Small intestine (tissue), 7 donors: ENCODE data around the gene RPS6KA3. TPM values are rescaled to one million over a fixed set of nuclear protein-coding genes. Genes with fewer than 3 reads are reported as not detected.

Source experiments
- DNase-seq, 2 donors: peaks; one replicate each; pipeline versions ENCODE4 v3.0.0 to v3.0.0-alpha.2; 2013
- FAIRE-seq: peaks from 2 replicates; lab custom pipeline; 2012; peaks lifted over from hg19 to GRCh38; lab: Jason Lieb, UNC
- H3K27ac ChIP-seq, 3 donors: one replicate each; pipeline ENCODE4 v1.5.1; 2013; ENCODE audit warnings: low read length in 2 of 3, mild to moderate bottlenecking in 2 of 3, control low read depth in 1 of 3, inconsistent platforms in 1 of 3, low read depth in 1 of 3, moderate library complexity in 1 of 3
- H3K27me3 ChIP-seq, 3 donors: one replicate each; pipeline ENCODE4 v1.6.1; 2013; ENCODE audit warnings: low read length in 3 of 3, inconsistent platforms in 1 of 3; ENCODE audit not compliant: control insufficient read depth in 3 of 3, insufficient read depth in 3 of 3
- H3K36me3 ChIP-seq, 3 donors: one replicate each; pipeline ENCODE4 v1.6.1; 2013; ENCODE audit warnings: low read length in 3 of 3, inconsistent platforms in 1 of 3, low read depth in 1 of 3, mild to moderate bottlenecking in 1 of 3, moderate library complexity in 1 of 3; ENCODE audit not compliant: control insufficient read depth in 3 of 3, insufficient read depth in 2 of 3
- H3K4me1 ChIP-seq, 3 donors: one replicate each; pipeline ENCODE4 v1.6.1; 2013; ENCODE audit warnings: low read length in 2 of 3, inconsistent platforms in 1 of 3, low read depth in 1 of 3, mild to moderate bottlenecking in 1 of 3, moderate library complexity in 1 of 3; ENCODE audit not compliant: control insufficient read depth in 3 of 3, insufficient read depth in 2 of 3
- H3K4me3 ChIP-seq, 3 donors: one replicate each; pipeline ENCODE4 v1.5.1; 2013; ENCODE audit warnings: low read length in 3 of 3, control low read depth in 1 of 3, inconsistent platforms in 1 of 3, low read depth in 1 of 3, mild to moderate bottlenecking in 1 of 3, moderate library complexity in 1 of 3
- H3K9me3 ChIP-seq, 2 donors: one replicate each; pipeline ENCODE4 v1.6.1; 2013; ENCODE audit warnings: low read depth in 1 of 2, low read length in 1 of 2; ENCODE audit not compliant: control insufficient read depth in 2 of 2, insufficient read depth in 1 of 2
- WGBS, 3 donors: extraction: QIAGEN DNeasy Blood & Tissue Kit; methylation state at CpG; one replicate each; pipeline ENCODE4 v1.1.7; 2013; 5-methylcytosine and 5-hydroxymethylcytosine counted together
- polyA plus RNA-seq, 4 donors: library from polyadenylated mRNA; stranded (reverse) in 3 of 4; unstranded in 1 of 4; fragments of 200-250 nt in 3 of 4; fragments of 120-200 nt in 1 of 4; gene quantifications; one replicate each; pipeline versions ENCODE4 v1.2.1 to v1.2.3, GENCODE V29; 2013
- donor health status: healthy with polysubstance abuse.
- donor health status: control.
- donor health status: control.
- donor health status: Bipolar disorder and iron deficiency.
- donor health status: healthy.

Gene RPS6KA3
- polyA plus RNA-seq, 4 donors, result 11.1 to 55.5 (median 16.6) TPM

GRCh38 chrX:20143111-20143510, 123.6 kb downstream of the RPS6KA3 start:
- DNase-seq (no peak), FAIRE-seq (no peak)
- Histone ChIP-seq H3K4me1 (peaks cover 0 to 8% (median 4%) of the 10 kb centered on the region in 3 donors), H3K27ac (peak overlapping the region in 2 of 3 donors; percentile 11 to 58), H3K9me3 (no peaks in the 10 kb centered on the region), H3K36me3 (peaks cover 0 to 4% (median 2%) of the 10 kb centered on the region in 3 donors), H3K4me3 (no peak overlapping the region), H3K27me3 (no peaks in the 10 kb centered on the region)
- WGBS, 3 donors, result 66 to 83% (median 76%) methylated on average over 6 of the region's 6 CpGs

DNA sequence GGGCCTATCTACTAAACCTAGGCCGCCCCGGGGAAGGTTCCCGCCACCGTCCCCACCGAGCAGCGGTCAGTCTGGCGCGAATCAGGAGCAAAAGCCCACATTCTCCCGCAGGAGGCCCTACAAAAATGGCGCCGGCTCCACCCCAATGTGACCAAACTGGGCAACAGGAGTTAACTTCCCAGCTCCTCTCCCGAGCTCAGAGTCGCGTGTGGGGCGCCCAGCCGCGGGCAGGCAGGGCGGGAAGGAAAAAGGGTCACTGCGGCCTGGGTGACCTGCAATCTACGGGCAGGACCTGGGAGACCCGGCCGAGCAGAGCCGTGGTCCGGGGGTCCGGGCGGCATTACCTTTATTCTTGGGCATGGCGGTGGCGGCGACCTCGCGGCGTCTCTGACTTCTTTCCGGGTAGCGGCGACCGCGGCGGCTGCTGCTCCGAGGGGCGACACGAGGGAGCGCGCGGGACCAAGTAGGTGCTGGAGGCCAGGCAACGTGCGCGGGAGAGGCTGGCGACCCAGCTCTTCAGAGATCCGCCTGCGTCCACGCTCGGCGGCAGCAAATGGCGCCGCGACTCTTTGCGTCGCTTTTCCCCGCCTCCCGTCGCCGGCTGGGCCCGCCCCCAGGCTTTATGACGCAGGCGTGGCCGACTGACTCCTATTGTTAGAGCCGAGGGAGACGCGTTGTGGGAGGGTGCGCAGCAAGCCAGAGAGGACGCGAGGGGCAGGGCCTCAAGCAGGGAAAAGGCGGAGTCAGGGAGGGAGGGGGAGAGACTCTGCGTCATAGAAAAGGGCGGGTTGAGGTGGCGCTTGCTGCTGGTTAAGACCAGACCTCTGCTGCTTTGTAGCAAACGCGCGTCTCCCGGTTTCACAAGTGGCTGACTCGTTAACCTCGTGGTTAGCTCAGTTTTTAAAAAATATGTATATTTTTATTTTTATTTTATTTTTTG, 125.2 kb downstream of the RPS6KA3 start, which contains the start of gene EIF1AX:
Gene EIF1AX (minus strand): TSS at position 558 of the 940 bp plus-strand sequence. CDS start 198 bp downstream, at position 360.
- H3K36me3 ChIP-seq, result peaks cover 0 to 9% (median 3%) of the 10 kb centered on the region in 3 donors
- H3K9me3 ChIP-seq, result no peaks in the 10 kb centered on the region
- DNase-seq (peak; percentile 96 to 97), FAIRE-seq (peak; percentile 97)
- H3K27ac ChIP-seq, result peak within 1 kb of the TSS; percentile 7 to 94 (median 79)
- H3K4me3 ChIP-seq, result peak within 1 kb of the TSS; percentile 78 to 96 (median 83)
- H3K27me3 ChIP-seq, result no peaks in the 10 kb centered on the region
- 0 to 6% (median 4%) methylated on average over 59 to 80 of the region's 82 CpGs for WGBS, 3 donors
- H3K4me1 ChIP-seq, result peaks cover 0 to 8% (median 4%) of the 10 kb centered on the region in 3 donors

- Histone ChIP-seq H3K36me3 (peaks cover 0 to 9% (median 5%) of the 10 kb centered on the region in 3 donors), H3K4me3 (peak overlapping the region in 2 of 3 donors; percentile 78 to 96), H3K9me3 (no peaks in the 10 kb centered on the region), H3K4me1 (peaks cover 0 to 8% (median 4%) of the 10 kb centered on the region in 3 donors), H3K27ac (peak overlapping the region in 1 of 3 donors; percentile 77), H3K27me3 (no peaks in the 10 kb centered on the region)
- FAIRE-seq (peak; percentile 36), DNase-seq (no peak)
- WGBS, 3 donors, result 1 to 9% (median 4%) methylated on average over 3 of the region's 3 CpGs
Observed at GRCh38 chrX:20140420-20140819, 126.3 kb downstream of the RPS6KA3 start.

DNA sequence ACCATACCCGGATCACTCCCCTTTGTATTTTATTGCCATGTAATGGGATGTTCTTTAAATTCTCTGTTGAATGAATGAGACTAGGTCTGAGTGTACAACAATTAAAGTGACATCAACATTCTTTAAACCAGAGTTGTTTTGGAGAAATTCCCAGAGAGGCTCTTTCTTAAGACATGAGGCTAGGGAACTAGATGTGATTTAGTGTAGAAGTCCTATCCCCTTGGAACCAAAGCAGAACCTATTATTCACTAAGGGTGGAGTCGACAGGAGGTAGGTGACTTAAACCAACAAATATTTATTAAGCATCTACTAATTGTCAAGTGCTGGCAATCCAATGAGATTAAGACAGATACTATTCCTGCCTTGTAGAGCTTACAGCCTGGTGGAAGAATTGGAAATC, 126.7 kb downstream of the RPS6KA3 start:
- H3K4me1 ChIP-seq, result peaks cover 0 to 8% (median 4%) of the 10 kb centered on the region in 3 donors
- no peaks in the 10 kb centered on the region for H3K9me3 ChIP-seq
- WGBS, 3 donors, result 26 to 48% (median 30%) methylated on average over 2 of the region's 2 CpGs
- no peak overlapping the region for H3K27ac ChIP-seq
- peak overlapping the region in 2 of 3 donors; percentile 78 to 96 for H3K4me3 ChIP-seq
- H3K27me3 ChIP-seq, result no peaks in the 10 kb centered on the region
- peaks cover 0 to 12% (median 8%) of the 10 kb centered on the region in 3 donors for H3K36me3 ChIP-seq
- FAIRE-seq (no peak), DNase-seq (no peak)

DNA sequence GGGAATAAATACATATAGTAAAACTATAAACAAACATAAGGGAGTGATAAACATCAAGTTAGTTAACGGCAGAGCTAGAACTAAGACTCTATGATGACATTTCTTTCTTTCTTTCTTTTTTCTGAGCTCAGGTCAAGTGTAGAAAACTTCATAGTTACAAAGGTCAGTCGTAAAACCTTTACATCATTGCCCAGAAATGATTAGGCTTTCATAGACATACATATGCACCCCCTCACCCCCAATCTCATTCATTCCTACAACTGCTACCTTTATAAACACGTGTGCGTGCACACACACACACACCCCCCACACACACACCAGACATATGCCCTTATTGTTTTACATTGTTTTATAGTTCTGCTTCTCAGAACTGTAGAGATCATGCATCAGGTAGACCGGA, 130.8 kb downstream of the RPS6KA3 start:
- WGBS, 3 donors, result 29 to 54% (median 48%) methylated on average over 5 of the region's 5 CpGs
- Histone ChIP-seq H3K9me3 (no peaks in the 10 kb centered on the region), H3K4me1 (peaks cover 0 to 8% (median 4%) of the 10 kb centered on the region in 3 donors), H3K4me3 (no peak overlapping the region), H3K27ac (no peak overlapping the region), H3K36me3 (peaks cover 0 to 27% (median 12%) of the 10 kb centered on the region in 3 donors), H3K27me3 (no peaks in the 10 kb centered on the region)
- peak in 1 of 2 donors; percentile 51 for DNase-seq
- no peak for FAIRE-seq

GRCh38 chrX:20132666-20133065, 134.0 kb downstream of the RPS6KA3 start:
- 75 to 88% (median 87%) methylated on average over 1 of the region's 1 CpG for WGBS, 3 donors
- Histone ChIP-seq H3K27me3 (no peaks in the 10 kb centered on the region), H3K36me3 (peaks cover 0 to 24% (median 10%) of the 10 kb centered on the region in 3 donors), H3K27ac (no peak overlapping the region), H3K4me3 (no peak overlapping the region), H3K4me1 (no peaks in the 10 kb centered on the region), H3K9me3 (no peaks in the 10 kb centered on the region)
- no peak for FAIRE-seq
- DNase-seq, result no peak

DNA sequence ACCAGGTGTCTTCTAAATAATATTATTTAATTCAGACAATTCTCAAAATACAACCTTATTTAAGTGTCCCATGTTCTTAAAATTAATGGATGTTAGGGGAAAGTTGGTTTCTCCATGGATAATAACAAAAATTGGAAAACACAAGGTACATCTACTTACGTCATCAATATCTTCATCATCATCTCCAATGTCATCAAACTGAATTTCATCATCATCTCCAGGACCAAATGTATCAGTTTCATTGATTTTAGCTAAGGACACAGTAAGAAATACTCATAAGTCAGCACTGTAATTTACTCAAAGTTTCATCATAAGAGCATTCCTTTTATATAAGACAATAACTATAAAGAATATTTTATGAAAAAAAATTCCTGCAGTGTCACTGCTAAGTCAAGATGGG, 136.4 kb downstream of the RPS6KA3 start:
- Histone ChIP-seq H3K4me3 (no peak overlapping the region), H3K36me3 (peaks cover 0 to 20% (median 8%) of the 10 kb centered on the region in 3 donors), H3K27ac (no peak overlapping the region), H3K4me1 (no peaks in the 10 kb centered on the region), H3K9me3 (no peaks in the 10 kb centered on the region), H3K27me3 (no peaks in the 10 kb centered on the region)
- FAIRE-seq, result no peak
- DNase-seq, result no peak
- WGBS, 3 donors, result 88 to 100% (median 100%) methylated on average over 1 of the region's 1 CpG

DNA sequence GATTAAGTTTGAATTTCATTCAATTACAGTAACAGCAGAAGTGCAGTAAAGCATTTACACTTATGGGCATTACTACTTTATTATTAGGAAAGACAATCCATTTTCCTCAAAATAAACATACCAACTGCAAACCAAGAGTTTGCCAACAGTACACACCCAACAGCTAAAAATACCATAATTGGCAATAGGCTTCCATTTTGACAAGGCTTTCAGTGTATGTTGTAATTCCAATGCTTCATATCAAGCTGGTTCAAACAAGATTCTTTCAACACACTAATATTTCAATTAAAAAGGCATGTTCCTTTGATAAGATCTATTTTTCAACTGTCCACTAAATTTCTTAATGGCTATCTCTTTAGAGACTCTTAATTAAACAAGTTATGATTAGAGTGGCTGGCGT, 137.2 kb downstream of the RPS6KA3 start:
- no peak for DNase-seq
- peaks cover 0 to 2% (median 0%) of the 10 kb centered on the region in 3 donors for H3K4me1 ChIP-seq
- no peaks in the 10 kb centered on the region for H3K9me3 ChIP-seq
- FAIRE-seq, result no peak
- H3K4me3 ChIP-seq, result no peak overlapping the region
- no peaks in the 10 kb centered on the region for H3K27me3 ChIP-seq
- no peak overlapping the region for H3K27ac ChIP-seq
- H3K36me3 ChIP-seq, result peaks cover 0 to 16% (median 3%) of the 10 kb centered on the region in 3 donors
- WGBS, 3 donors, result 82 to 88% (median 87%) methylated on average over 1 of the region's 1 CpG
